Measurements from ENCODE around the gene THBS3. TPM values are rescaled to one million over a fixed set of nuclear protein-coding genes. Genes with fewer than 3 reads are reported as not detected.

The THBS3 gene
- total and polyA plus RNA-seq, 2 of the 4 experiments (the other 2 are of a cell fraction): 15.1 to 30.4 TPM

DNA sequence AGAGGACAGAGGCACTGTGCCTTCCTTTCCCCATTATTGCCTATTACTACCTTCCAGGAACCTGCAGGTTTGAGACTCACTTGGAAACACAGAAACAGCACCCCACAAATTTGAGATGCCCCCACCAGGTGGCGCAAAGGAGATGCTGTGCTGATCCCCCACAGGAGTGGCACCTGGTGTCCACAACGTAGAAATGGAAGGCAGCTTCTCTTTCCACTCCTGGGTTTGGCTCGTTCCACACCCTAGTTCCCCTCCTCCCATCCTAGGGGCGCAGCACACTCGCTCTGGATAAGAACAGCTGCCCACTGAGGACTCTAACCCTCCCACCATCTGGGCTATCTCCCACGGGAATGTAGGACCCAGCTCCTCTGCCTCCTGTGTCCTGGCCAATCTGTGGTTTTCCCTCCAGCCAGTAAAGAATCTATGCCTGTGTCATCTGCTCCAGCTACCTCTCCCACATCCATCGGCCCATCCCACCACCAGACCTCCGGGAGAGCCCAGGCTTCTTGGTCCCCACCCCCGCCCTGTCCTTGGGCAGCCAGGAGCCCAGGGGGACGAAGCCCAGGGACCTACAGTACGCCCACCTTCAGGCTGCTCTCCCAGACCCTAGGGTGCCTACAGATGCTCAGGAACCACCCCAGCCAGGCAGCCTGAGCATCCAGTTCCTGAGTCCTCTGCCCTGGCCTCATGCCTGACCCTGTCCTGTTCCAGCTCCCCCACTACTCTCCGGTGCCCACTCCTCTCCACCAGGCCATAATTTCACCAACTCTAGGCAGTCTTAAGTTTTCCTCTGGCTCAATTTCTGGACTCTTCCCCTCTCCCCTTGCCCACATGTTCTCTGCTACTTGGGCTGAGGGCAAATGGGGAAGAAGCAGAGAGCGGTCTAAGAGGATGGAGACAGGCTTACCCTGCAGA lies 549 bp downstream of the THBS3 start (continued):
- TF ChIP-seq, protein P1, sequence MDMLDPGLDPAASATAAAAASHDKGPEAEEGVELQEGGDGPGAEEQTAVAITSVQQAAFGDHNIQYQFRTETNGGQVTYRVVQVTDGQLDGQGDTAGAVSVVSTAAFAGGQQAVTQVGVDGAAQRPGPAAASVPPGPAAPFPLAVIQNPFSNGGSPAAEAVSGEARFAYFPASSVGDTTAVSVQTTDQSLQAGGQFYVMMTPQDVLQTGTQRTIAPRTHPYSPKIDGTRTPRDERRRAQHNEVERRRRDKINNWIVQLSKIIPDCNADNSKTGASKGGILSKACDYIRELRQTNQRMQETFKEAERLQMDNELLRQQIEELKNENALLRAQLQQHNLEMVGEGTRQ (IDR thresholded peaks at IDR 0.05; ENCODE audit: low read depth, low read length): no peak
- peak; percentile 96 for TF ChIP-seq SMC3 (IDR thresholded peaks at IDR 0.05; ENCODE audit: low read depth, low read length)

DNA sequence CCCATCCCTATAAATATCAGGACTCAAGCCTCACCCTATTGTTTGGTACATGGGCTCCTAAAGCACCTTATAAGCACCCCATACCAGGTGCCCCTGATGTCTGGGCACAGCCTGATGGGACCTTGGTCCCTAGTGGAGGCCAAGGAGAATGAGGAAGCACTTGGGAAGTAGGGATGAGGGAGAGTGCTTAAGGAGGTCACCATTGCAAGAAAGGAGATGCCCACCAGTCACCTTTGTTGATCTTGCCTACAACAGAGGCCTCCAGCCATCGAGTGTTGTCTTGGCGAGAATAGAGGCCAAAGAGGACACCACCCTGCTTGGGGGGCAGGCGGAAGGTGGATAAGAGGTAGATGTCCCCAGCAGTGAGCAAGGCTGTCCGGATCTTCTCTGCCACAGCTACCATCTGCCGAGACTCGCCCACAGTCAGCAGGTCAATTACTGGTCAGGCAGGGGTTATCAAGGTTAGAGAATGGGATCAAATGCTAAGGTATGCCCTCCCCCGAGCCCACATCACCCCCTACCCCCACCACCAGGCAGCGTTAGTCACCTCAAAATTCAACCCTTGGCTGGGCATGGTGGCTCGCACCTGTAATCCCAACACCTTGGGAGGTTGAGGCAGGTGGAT lies 1.6 kb downstream of the THBS3 start:
- CTCF ChIA-PET: interaction anchor here (0.6 to 1.3 kb wide), 2 partner anchors 19 to 85 kb away, joined by 4 to 18 read pairs; no protein-coding TSS in a partner anchor

More for the DNA sequence above, 1.6 kb downstream of the THBS3 start:
- no peak overlapping the region for H3K14ac ChIP-seq (replicated peaks; ENCODE audit: low read depth, low read length)
- no peak overlapping the region for H4K91ac ChIP-seq (ENCODE audit: insufficient read depth, low read depth, low read length)
- ATAC-seq (ENCODE audit: low read depth) (no peak), DNase-seq (no peak)
- H3K18ac ChIP-seq (ENCODE audit: low read depth, low read length): no peak overlapping the region
- no peaks in the 10 kb centered on the region for H3K27me3 ChIP-seq (ENCODE audit: control insufficient read depth, insufficient read depth, low read length)
- H3K9me1 ChIP-seq (ENCODE audit: insufficient read depth, low read length): peaks cover 6% of the 10 kb centered on the region; the same call in 1 of the 2 replicates
- WGBS, 2 experiments (ENCODE audit: extremely low coverage in 2 of 2, insufficient read length in 1 of 2): no CpG with 5 or more reads among the region's 9 CpGs
- H4K8ac ChIP-seq (ENCODE audit: low read depth in 2 of 2, low read length in 2 of 2): no peak overlapping the region
- H3K4me1 ChIP-seq (ENCODE audit: control insufficient read depth, insufficient read depth, low read length): peaks cover 15% of the 10 kb centered on the region
- no peak overlapping the region for H2BK20ac ChIP-seq (ENCODE audit: low read depth, low read length)
- no peak overlapping the region for H3K4me2 ChIP-seq (ENCODE audit: low read depth, low read length)
- H3K9me3 ChIP-seq (ENCODE audit: control insufficient read depth, insufficient read depth, low read length): no peaks in the 10 kb centered on the region
- no peak overlapping the region for H3K56ac ChIP-seq (ENCODE audit: extremely low read depth, insufficient read depth, low read length)
- no peak overlapping the region for H2BK120ac ChIP-seq (ENCODE audit: low read depth, low read length)
- TF ChIP-seq RCOR1 (IDR thresholded peaks at IDR 0.05; ENCODE audit: insufficient replicate concordance, low read length) (no peak), MXI1 (IDR thresholded peaks at IDR 0.05; ENCODE audit: borderline replicate concordance, low read depth, low read length) (no peak), CHD1 (IDR thresholded peaks at IDR 0.05; ENCODE audit: low read depth, low read length) (no peak), SMC3 (IDR thresholded peaks at IDR 0.05; ENCODE audit: low read depth, low read length) (no peak), RAD21 (IDR thresholded peaks at IDR 0.05; ENCODE audit: low read length) (no peak), MAFK (IDR thresholded peaks at IDR 0.05; ENCODE audit: low read depth, low read length) (no peak), FOS (IDR thresholded peaks at IDR 0.05; ENCODE audit: low read depth, low read length) (no peak), CEBPB (IDR thresholded peaks at IDR 0.05; ENCODE audit: low read depth, low read length) (no peak), NFE2L2 (IDR thresholded peaks at IDR 0.05; ENCODE audit: low read depth, low read length) (no peak), POLR2A (IDR thresholded peaks at IDR 0.05; ENCODE audit: low read depth, low read length) (no peak)
- TF ChIP-seq, protein P2, sequence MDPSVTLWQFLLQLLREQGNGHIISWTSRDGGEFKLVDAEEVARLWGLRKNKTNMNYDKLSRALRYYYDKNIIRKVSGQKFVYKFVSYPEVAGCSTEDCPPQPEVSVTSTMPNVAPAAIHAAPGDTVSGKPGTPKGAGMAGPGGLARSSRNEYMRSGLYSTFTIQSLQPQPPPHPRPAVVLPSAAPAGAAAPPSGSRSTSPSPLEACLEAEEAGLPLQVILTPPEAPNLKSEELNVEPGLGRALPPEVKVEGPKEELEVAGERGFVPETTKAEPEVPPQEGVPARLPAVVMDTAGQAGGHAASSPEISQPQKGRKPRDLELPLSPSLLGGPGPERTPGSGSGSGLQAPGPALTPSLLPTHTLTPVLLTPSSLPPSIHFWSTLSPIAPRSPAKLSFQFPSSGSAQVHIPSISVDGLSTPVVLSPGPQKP (IDR thresholded peaks at IDR 0.05; ENCODE audit: borderline replicate concordance, low read depth, low read length): no peak
- no peak overlapping the region for H3K4me3 ChIP-seq (ENCODE audit: insufficient read depth, low read depth, low read length)
- H2BK5ac ChIP-seq (ENCODE audit: low read depth, low read length, poor library complexity, severe bottlenecking): no peak overlapping the region
- peaks cover 7% of the 10 kb centered on the region; the same call in 1 of the 2 replicates for H3K36me3 ChIP-seq (ENCODE audit: control insufficient read depth, insufficient read depth, low read length)
- H2AK5ac ChIP-seq (ENCODE audit: low read depth, low read length): peak overlapping the region; percentile 38
- H3K4ac ChIP-seq (ENCODE audit: low read depth, low read length): no peak overlapping the region
- H2BK15ac ChIP-seq (ENCODE audit: low read depth, low read length): no peak overlapping the region
- no peak overlapping the region for H3K23ac ChIP-seq (ENCODE audit: low read depth, low read length)
- dilution Hi-C loops (cut with HindIII; ENCODE audit: low sequenced_read_pairs, unreplicated experiment) (no loop called here), in situ Hi-C loops (cut with MboI; ENCODE audit: low sequenced_read_pairs) (no loop called here), intact Hi-C loops (cut with micrococcal nuclease) (loop anchor here (10.0 kb wide), 2 partner anchors 119 to 389 kb away; partner anchors contain the start of gene RUSC1)
- no peak overlapping the region for H4K5ac ChIP-seq (ENCODE audit: low read depth, low read length)
- H3K27ac ChIP-seq (ENCODE audit: insufficient read depth, low read length): no peak overlapping the region
- BruUV-seq (replicated peaks): no TSS peak
- no peak overlapping the region for H2AK9ac ChIP-seq (replicated peaks; ENCODE audit: low read depth, low read length, poor library complexity)
- POLR2A ChIA-PET (ENCODE audit: unreplicated experiment): no interaction called here
- H3K9ac ChIP-seq (ENCODE audit: low read depth, low read length): no peak overlapping the region
- H4K20me1 ChIP-seq (ENCODE audit: insufficient read depth, low read length): no peaks in the 10 kb centered on the region
- H3K79me1 ChIP-seq (ENCODE audit: low read depth in 1 of 2, low read length in 2 of 2): peaks cover 13 to 24% of the 10 kb centered on the region in 2 experiments
- H2AFZ ChIP-seq (replicated peaks; ENCODE audit: low read length, poor library complexity): no peak overlapping the region
